Suprapubic skin (tissue), 4 donors: Measurements from ENCODE around the gene CIAO2B. TPM values are rescaled to one million over a fixed set of nuclear protein-coding genes. Genes with fewer than 3 reads are reported as not detected.

ENCODE experiments used
- DNase-seq, 2 donors: peaks; one replicate each; pipeline ENCODE4 v3.0.0-alpha.2; 2019; ENCODE audit warnings: low spot score in 2 of 2
- H3K27ac ChIP-seq: fragments of 200-600 bp; sonication (generic); one replicate; pipeline ENCODE4 v1.5.1; 2019
- H3K27me3 ChIP-seq: fragments of 200-600 bp; sonication (generic); one replicate; pipeline ENCODE4 v1.5.1; 2019
- H3K36me3 ChIP-seq: fragments of 200-600 bp; sonication (generic); one replicate; pipeline ENCODE4 v1.5.1; 2019
- H3K4me1 ChIP-seq: fragments of 200-600 bp; sonication (generic); one replicate; pipeline ENCODE4 v1.5.1; 2019
- H3K4me3 ChIP-seq: fragments of 200-600 bp; sonication (generic); one replicate; pipeline ENCODE4 v1.5.1; 2019; ENCODE audit warnings: mild to moderate bottlenecking
- H3K9me3 ChIP-seq: fragments of 200-600 bp; sonication (generic); one replicate; pipeline ENCODE4 v1.5.1; 2019
- CTCF ChIP-seq, 2 donors: fragments of 200-600 bp in 1 of 2; fragments of 450-650 bp in 1 of 2; sonication (generic) in 1 of 2; IDR thresholded peaks; one replicate each; pipeline ENCODE4 v1.5.1; 2016 to 2019; ENCODE audit warnings: antibody characterized with exemption in 2 of 2, mild to moderate bottlenecking in 1 of 2, moderate library complexity in 1 of 2
- EP300 ChIP-seq: sonication (generic); formaldehyde crosslinking; IDR thresholded peaks from one replicate; pipeline ENCODE4 v1.6.1; 2017; ENCODE audit warnings: antibody characterized with exemption
- POLR2A ChIP-seq, 2 donors: fragments of 450-650 bp; IDR thresholded peaks; one replicate each; pipeline ENCODE4 v1.6.1; 2017; ENCODE audit warnings: antibody characterized with exemption in 2 of 2, mild to moderate bottlenecking in 2 of 2, moderate library complexity in 2 of 2
- POLR2AphosphoS5 ChIP-seq, 3 donors: sonication (generic); formaldehyde crosslinking; IDR thresholded peaks; one replicate each; pipeline ENCODE4 v1.6.1; 2017; ENCODE audit warnings: antibody characterized with exemption in 3 of 3
- WGBS: methylation state at CpG from one replicate; pipeline ENCODE4 v1.1.5; 2018; 5-methylcytosine and 5-hydroxymethylcytosine counted together
- total RNA-seq, 4 donors: library from RNA; depleted of rRNA; stranded (reverse); fragments of >200 nt; gene quantifications; one replicate each; pipeline ENCODE4 v1.1.0, GENCODE V29; 2016

CIAO2B gene
- total RNA-seq, 4 donors from 2014 or later: 34.4 to 69.0 (median 45.0) TPM

GRCh38 chr16:66932076-66932475 lies 2.1 kb downstream of the CIAO2B start:
- TF ChIP-seq CTCF (IDR thresholded peaks at IDR 0.05): no peak
- DNase-seq: no peak
- no peaks in the 10 kb centered on the region for H3K36me3 ChIP-seq
- no peak overlapping the region for H3K27ac ChIP-seq
- peaks cover 47% of the 10 kb centered on the region for H3K4me1 ChIP-seq
- H3K9me3 ChIP-seq: no peaks in the 10 kb centered on the region
- H3K4me3 ChIP-seq: no peak overlapping the region
- 84% methylated on average over 3 of the region's 4 CpGs for WGBS
- no peaks in the 10 kb centered on the region for H3K27me3 ChIP-seq

- TF ChIP-seq EP300: no peak
- no peak for TF ChIP-seq CTCF (IDR thresholded peaks at IDR 0.05)
- no peak for TF ChIP-seq POLR2AphosphoS5 (IDR thresholded peaks at IDR 0.05)
- TF ChIP-seq POLR2A (IDR thresholded peaks at IDR 0.05): no peak
- Histone ChIP-seq H3K9me3 (no peaks in the 10 kb centered on the region), H3K36me3 (no peaks in the 10 kb centered on the region), H3K4me1 (peaks cover 50% of the 10 kb centered on the region), H3K27ac (no peak overlapping the region), H3K4me3 (no peak overlapping the region), H3K27me3 (no peaks in the 10 kb centered on the region)
- WGBS: 91% methylated on average over 2 of the region's 2 CpGs
- DNase-seq: no peak
These were observed 2.5 kb downstream of the CIAO2B start for GRCh38 chr16:66931665-66932064.

- peaks cover 4% of the 10 kb centered on the region for H3K27me3 ChIP-seq
- no peak for DNase-seq
- H3K9me3 ChIP-seq: no peaks in the 10 kb centered on the region
- H3K36me3 ChIP-seq: no peaks in the 10 kb centered on the region
- no peak overlapping the region for H3K27ac ChIP-seq
- H3K4me3 ChIP-seq: no peak overlapping the region
- TF ChIP-seq CTCF (IDR thresholded peaks at IDR 0.05) (no peak), EP300 (no peak), POLR2AphosphoS5 (IDR thresholded peaks at IDR 0.05) (no peak), POLR2A (IDR thresholded peaks at IDR 0.05) (no peak)
- peaks cover 49% of the 10 kb centered on the region for H3K4me1 ChIP-seq
- 100% methylated on average over 1 of the region's 4 CpGs for WGBS
These were observed 4.0 kb downstream of the CIAO2B start for GRCh38 chr16:66930189-66930588.

- Histone ChIP-seq H3K4me3 (no peak overlapping the region), H3K9me3 (no peaks in the 10 kb centered on the region), H3K27me3 (peaks cover 17% of the 10 kb centered on the region), H3K36me3 (no peaks in the 10 kb centered on the region), H3K27ac (no peak overlapping the region), H3K4me1 (peaks cover 55% of the 10 kb centered on the region)
- WGBS: 84% methylated on average over 10 of the region's 10 CpGs
- DNase-seq: no peak
- TF ChIP-seq EP300: no peak
- no peak for TF ChIP-seq POLR2A (IDR thresholded peaks at IDR 0.05)
- TF ChIP-seq CTCF (IDR thresholded peaks at IDR 0.05): no peak
- TF ChIP-seq POLR2AphosphoS5 (IDR thresholded peaks at IDR 0.05): no peak
These were observed 5.4 kb downstream of the CIAO2B start for GRCh38 chr16:66928702-66929388.

GRCh38 chr16:66927918-66928649 lies 6.1 kb downstream of the CIAO2B start:
- TF ChIP-seq POLR2AphosphoS5 (IDR thresholded peaks at IDR 0.05) (no peak), CTCF (IDR thresholded peaks at IDR 0.05) (no peak), EP300 (no peak), POLR2A (IDR thresholded peaks at IDR 0.05) (no peak)
- H3K27ac ChIP-seq: no peak overlapping the region
- no peaks in the 10 kb centered on the region for H3K9me3 ChIP-seq
- H3K4me3 ChIP-seq: no peak overlapping the region
- H3K4me1 ChIP-seq: peaks cover 50% of the 10 kb centered on the region
- H3K36me3 ChIP-seq: no peaks in the 10 kb centered on the region
- no peak for DNase-seq
- 86% methylated on average over 3 of the region's 8 CpGs for WGBS
- peaks cover 24% of the 10 kb centered on the region for H3K27me3 ChIP-seq
